Activated CD4-positive, alpha-beta T cell treated with anti-CD3 and anti-CD28 coated beads, Interleukin-2, amount 50 U/mL, for 4 hours (primary cell): ENCODE data around the gene ATP2A3.

Source experiments
- DNase-seq, 2 experiments: peaks; one replicate each; pipeline ENCODE4 v3.0.0-alpha.2; 2020

ATP2A3 gene

GRCh38 chr17:3888343-3889171 is 75.7 kb downstream of the ATP2A3 start:
- DNase-seq = no peak

DNA sequence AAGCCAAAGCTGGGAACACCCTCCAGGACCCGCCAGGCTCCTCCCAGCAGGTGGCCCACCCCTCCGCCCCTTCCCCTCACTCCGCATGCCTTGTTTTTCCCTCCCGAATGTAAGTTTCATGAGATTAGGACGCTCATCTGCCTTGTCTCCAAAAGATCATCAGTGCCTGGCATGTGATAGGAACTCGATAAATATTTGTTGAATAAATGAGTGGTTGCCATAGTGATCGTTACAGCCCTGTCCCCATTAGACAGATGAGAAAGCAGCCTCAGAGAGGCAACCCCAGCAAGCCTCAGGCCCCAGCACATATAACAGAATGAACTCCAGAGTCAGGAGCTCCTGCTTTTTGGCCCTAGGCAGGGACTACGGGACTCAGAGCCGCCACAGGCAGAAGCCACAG is 76.4 kb downstream of the ATP2A3 start:
- no peak for DNase-seq

- no peak for DNase-seq
Measured at GRCh38 chr17:3887394-3887793, 76.8 kb downstream of the ATP2A3 start.

- no peak for DNase-seq
Measured at GRCh38 chr17:3886776-3887175, 77.5 kb downstream of the ATP2A3 start.

GRCh38 chr17:3885970-3886369 is 78.3 kb downstream of the ATP2A3 start:
- DNase-seq = no peak

DNA sequence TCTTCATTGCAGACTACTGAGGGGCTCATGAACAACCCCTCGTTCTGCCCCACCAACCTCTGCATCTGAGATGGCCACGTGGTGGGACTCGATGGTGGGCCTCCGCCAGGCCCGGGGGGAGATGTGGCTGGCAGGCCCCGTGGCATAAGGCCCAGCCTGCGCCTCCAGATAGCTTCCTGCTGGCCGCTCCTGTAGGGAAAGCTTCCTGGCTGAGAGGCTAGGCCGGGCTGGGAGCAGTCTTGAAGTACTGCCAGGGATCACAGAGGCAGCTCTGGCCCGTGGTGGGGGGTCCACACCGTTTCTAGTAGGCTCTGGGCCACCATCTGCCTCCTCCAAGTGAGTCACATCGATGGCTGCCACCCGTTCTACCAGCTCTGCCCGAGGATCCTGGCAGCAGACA is 79.0 kb downstream of the ATP2A3 start:
- DNase-seq = no peak

GRCh38 chr17:3884188-3884587 is 80.0 kb downstream of the ATP2A3 start:
- no peak for DNase-seq

GRCh38 chr17:3882276-3882675 is 82.0 kb downstream of the ATP2A3 start:
- DNase-seq = no peak

GRCh38 chr17:3880983-3881382 is 83.3 kb downstream of the ATP2A3 start:
- DNase-seq = no peak

DNA sequence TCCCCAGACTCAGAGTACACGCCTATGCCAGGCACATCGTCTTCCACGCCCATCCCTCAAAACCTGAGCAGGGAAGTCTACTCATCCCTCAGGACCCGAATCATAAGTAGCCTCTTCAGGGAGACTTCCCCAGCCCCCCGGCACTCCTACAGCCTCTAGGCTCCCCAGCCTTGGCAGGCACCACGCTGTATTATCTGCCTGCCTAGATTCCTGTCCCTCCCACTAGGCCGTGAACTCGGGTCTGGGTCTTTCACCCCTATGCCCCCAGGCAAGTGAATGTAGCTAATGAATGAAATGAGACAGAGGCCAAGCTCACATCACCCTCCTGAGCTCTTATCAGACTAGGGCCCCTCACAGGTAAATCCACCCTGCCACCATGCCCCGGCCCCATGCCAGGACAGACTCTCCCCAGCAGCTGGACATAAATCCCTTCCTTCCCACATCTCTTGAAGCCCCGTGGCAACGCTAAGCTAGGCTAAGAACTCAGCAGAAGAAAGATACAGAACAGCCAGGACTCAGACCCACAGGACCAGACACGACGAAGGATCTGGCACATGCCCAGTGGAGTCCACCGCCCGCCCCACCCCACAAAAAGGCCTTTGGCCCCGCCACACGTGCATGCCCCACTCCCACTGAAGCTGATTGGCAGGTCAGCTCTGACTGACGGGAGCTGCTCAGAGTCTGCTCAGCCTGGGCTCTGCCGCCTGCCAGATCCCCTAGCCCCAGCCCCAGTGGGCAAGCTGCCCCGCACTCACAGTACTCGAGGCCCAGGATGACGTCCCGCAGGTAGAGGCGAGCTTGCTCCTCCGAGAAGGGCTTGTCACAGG is 84.4 kb downstream of the ATP2A3 start:
- no peak for DNase-seq

DNA sequence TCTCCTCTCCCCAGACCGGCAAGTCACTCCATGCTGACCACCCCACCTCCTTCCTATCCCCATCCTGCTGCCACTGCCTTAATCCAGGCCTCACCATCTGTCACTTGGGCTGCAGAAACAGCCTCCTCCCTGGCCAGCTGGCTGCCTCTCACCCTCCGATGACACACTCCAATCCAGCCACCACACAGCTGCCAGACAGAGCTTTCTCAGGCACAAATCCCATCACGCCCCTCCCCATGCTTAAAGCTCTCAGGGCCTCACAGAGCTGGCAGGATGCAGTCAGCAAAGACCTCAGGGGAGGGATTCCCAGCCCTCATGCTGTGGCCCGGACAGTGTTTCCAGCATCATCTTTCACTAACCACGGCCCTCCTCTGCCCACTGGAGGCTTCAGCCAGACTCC is 85.1 kb downstream of the ATP2A3 start:
- no peak for DNase-seq

DNA sequence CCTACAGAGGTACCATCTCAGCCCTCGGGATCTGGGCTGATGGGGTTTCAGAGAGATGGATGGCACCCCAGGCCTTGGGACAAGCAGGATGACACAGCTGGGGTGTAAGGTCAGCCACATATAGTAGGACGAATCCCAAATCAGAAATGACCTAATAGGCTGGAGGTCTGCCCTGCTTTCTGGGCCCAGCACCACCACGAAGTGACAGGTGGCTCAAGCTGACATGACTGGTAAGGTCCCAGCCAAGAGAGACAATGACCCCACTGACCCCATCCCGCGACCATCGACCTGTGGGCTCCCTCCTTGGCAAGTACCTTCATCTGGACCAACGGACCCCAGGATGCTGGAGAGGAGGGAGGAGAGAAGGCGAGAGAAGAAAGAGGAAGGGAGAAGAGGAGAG is 87.0 kb downstream of the ATP2A3 start:
- no peak for DNase-seq

DNA sequence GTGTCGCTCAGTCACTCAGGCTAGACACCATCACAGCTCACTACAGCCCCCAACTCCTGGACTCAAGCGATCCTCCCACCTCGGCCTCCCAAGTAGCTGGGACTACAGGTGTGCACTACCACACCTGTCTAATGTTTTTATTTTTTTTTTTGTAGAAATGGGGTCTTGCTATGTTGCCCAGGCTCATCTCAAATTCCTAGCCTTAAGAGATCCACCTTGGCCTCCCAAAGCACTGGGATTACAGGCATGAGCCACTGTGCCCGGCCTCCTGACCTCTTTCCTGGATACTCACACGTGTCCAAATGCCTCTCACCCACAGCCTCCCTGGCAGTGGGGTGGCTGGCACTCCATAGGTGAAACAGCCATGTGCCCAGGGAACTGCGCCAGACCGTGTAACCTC is 88.9 kb downstream of the ATP2A3 start:
- no peak for DNase-seq
